H1 (cell line): ENCODE measurements around the gene ABCG1. TPM values are rescaled to one million over a fixed set of nuclear protein-coding genes. Genes with fewer than 3 reads are reported as not detected.
A peak's percentile ranks its signal among the peaks of the same experiment; 100 is the strongest.

Experiments used
- CTCF ChIA-PET: fragments of 300-600 bp; sonication (Branson Sonifier 250); formaldehyde crosslinking; loops from one replicate; lab custom pipeline; 2021; ENCODE audit not compliant: partially characterized antibody; lab: Charles Lee
- POLR2A ChIA-PET: fragments of 300-600 bp; sonication (Branson Sonifier 250); formaldehyde crosslinking; loops from one replicate; lab custom pipeline; 2021; ENCODE audit warnings: inconsistent platforms; ENCODE audit not compliant: partially characterized antibody; lab: Charles Lee
- DNase-seq, 2 experiments: peaks; one replicate each; pipeline versions ENCODE4 v3.0.0 to v3.0.0-alpha.2; 2010 to 2022; ENCODE audit warnings: low spot score in 2 of 2, low read depth in 1 of 2, mixed read lengths in 1 of 2
- FAIRE-seq: peaks from 2 replicates; lab custom pipeline; 2011; peaks lifted over from hg19 to GRCh38; lab: Jason Lieb, UNC
- H2AFZ ChIP-seq: 2 replicates; pipeline ENCODE4 v1.8.1; 2012; ENCODE audit warnings: low read length, inconsistent platforms
- H2AK5ac ChIP-seq: 2 replicates; pipeline ENCODE4 v1.6.1; 2013; ENCODE audit warnings: low read depth, low read length
- H2BK120ac ChIP-seq: replicated peaks from 2 replicates; pipeline ENCODE3; 2013; ENCODE audit warnings: low read depth, low read length, inconsistent platforms
- H2BK12ac ChIP-seq: 2 replicates; pipeline ENCODE4 v1.6.1; 2013; ENCODE audit warnings: low read depth, low read length
- H2BK15ac ChIP-seq: 2 replicates; pipeline ENCODE4 v1.6.1; 2013; ENCODE audit warnings: low read length
- H2BK20ac ChIP-seq: 2 replicates; pipeline ENCODE4 v1.6.1; 2013; ENCODE audit warnings: low read length
- H2BK5ac ChIP-seq: 2 replicates; pipeline ENCODE4 v1.6.1; 2013; ENCODE audit warnings: low read depth, low read length
- H3K14ac ChIP-seq: 2 replicates; pipeline ENCODE4 v1.6.1; 2013; ENCODE audit warnings: inconsistent platforms; ENCODE audit not compliant: insufficient read length
- H3K18ac ChIP-seq: 2 replicates; pipeline ENCODE4 v1.6.1; 2013; ENCODE audit warnings: low read length; ENCODE audit errors: extremely low read depth
- H3K23ac ChIP-seq: 2 replicates; pipeline ENCODE4 v1.6.1; 2013; ENCODE audit warnings: inconsistent platforms; ENCODE audit not compliant: insufficient read length
- H3K23me2 ChIP-seq: 2 replicates; pipeline ENCODE4 v1.6.1; 2013; ENCODE audit warnings: low read depth, low read length
- H3K27ac ChIP-seq: 2 replicates; pipeline ENCODE4 v1.6.1; 2011; ENCODE audit warnings: low read depth, low read length, inconsistent platforms
- H3K27me3 ChIP-seq, 4 experiments: replicated peaks in 1 of 4; 1 replicate in 1 of 4; 2 replicates in 3 of 4; pipeline versions ENCODE4 v1.6.1 to v1.8.1; 2011 to 2013; ENCODE audit warnings: low read length in 3 of 4, mild to moderate bottlenecking in 3 of 4, inconsistent platforms in 2 of 4, mixed read lengths in 2 of 4, moderate library complexity in 1 of 4; ENCODE audit not compliant: control insufficient read depth in 3 of 4, insufficient read depth in 3 of 4; ENCODE audit errors: extremely low read depth in 1 of 4
- H3K36me3 ChIP-seq, 4 experiments: 2 replicates each; pipeline versions ENCODE4 v1.6.1 to v1.8.1; 2011 to 2013; ENCODE audit warnings: mild to moderate bottlenecking in 4 of 4, low read length in 3 of 4, moderate library complexity in 2 of 4, control low read depth in 1 of 4, inconsistent platforms in 1 of 4; ENCODE audit not compliant: insufficient read depth in 4 of 4, control insufficient read depth in 2 of 4
- H3K4ac ChIP-seq: replicated peaks from 2 replicates; pipeline ENCODE3; 2013; ENCODE audit warnings: low read length, low read depth, mixed read lengths, inconsistent platforms; ENCODE audit not compliant: insufficient read length
- H3K4me1 ChIP-seq, 4 experiments: replicated peaks in 1 of 4; 1 replicate in 1 of 4; 2 replicates in 3 of 4; pipeline versions ENCODE4 v1.6.1 to v1.8.1; 2011 to 2013; ENCODE audit warnings: low read length in 3 of 4, inconsistent platforms in 2 of 4, mixed read lengths in 1 of 4; ENCODE audit not compliant: insufficient read depth in 4 of 4, control insufficient read depth in 3 of 4
- H3K4me2 ChIP-seq, 2 experiments: 2 replicates each; pipeline versions ENCODE4 v1.6.1 to v1.8.1; 2011 to 2013; ENCODE audit warnings: low read depth in 2 of 2, low read length in 2 of 2, control low read depth in 1 of 2, inconsistent platforms in 1 of 2, mild to moderate bottlenecking in 1 of 2; ENCODE audit not compliant: insufficient read depth in 1 of 2
- H3K4me3 ChIP-seq, 4 experiments: fragments of 200-600, 300-600 bp in 1 of 4; sonication (generic), shearing (Covaris generic), sonication (Bioruptor Twin) in 1 of 4; 2 replicates each; pipeline versions ENCODE4 v1.5.1 to v1.8.1; 2011 to 2016; ENCODE audit warnings: low read length in 4 of 4, low read depth in 3 of 4, control low read depth in 2 of 4, inconsistent platforms in 2 of 4, mild to moderate bottlenecking in 2 of 4, mixed read lengths in 1 of 4, moderate library complexity in 1 of 4; ENCODE audit not compliant: insufficient read depth in 2 of 4; ENCODE audit errors: extremely low read depth in 1 of 4
- H3K56ac ChIP-seq: replicated peaks from 2 replicates; pipeline ENCODE3; 2013; ENCODE audit warnings: low read depth, mild to moderate bottlenecking, mixed read lengths, low read length, inconsistent platforms; ENCODE audit not compliant: insufficient read length
- H3K79me1 ChIP-seq: 2 replicates; pipeline ENCODE4 v1.6.1; 2013; ENCODE audit warnings: low read depth, low read length, control low read depth
- H3K79me2 ChIP-seq, 2 experiments: 2 replicates each; pipeline versions ENCODE4 v1.6.1 to v1.8.1; 2012 to 2013; ENCODE audit warnings: low read length in 2 of 2, mild to moderate bottlenecking in 2 of 2, inconsistent platforms in 1 of 2; ENCODE audit not compliant: insufficient read depth in 2 of 2, control insufficient read depth in 1 of 2
- H3K9ac ChIP-seq, 4 experiments: replicated peaks in 1 of 4; 1 replicate in 1 of 4; 2 replicates in 3 of 4; pipeline versions ENCODE4 v1.6.1 to v1.8.1; 2011 to 2013; ENCODE audit warnings: low read depth in 3 of 4, low read length in 3 of 4, control low read depth in 2 of 4, mild to moderate bottlenecking in 2 of 4, moderate library complexity in 2 of 4, inconsistent platforms in 1 of 4; ENCODE audit errors: extremely low read depth in 1 of 4
- H3K9me3 ChIP-seq, 2 experiments: 2 replicates each; pipeline versions ENCODE4 v1.6.1 to v1.8.1; 2012 to 2013; ENCODE audit warnings: mild to moderate bottlenecking in 2 of 2, moderate library complexity in 2 of 2, control low read depth in 1 of 2, inconsistent platforms in 1 of 2, low read depth in 1 of 2, low read length in 1 of 2, mixed read lengths in 1 of 2; ENCODE audit not compliant: insufficient read depth in 2 of 2
- H4K20me1 ChIP-seq, 2 experiments: replicated peaks in 1 of 2; 2 replicates each; pipeline versions ENCODE3 to v1.8.1; 2011 to 2013; ENCODE audit warnings: inconsistent platforms in 2 of 2, low read length in 2 of 2, mild to moderate bottlenecking in 1 of 2; ENCODE audit not compliant: insufficient read depth in 2 of 2, control insufficient read depth in 1 of 2
- H4K5ac ChIP-seq: 2 replicates; pipeline ENCODE4 v1.6.1; 2013; ENCODE audit warnings: low read length, low read depth, mixed read lengths, inconsistent platforms; ENCODE audit not compliant: insufficient read length
- H4K8ac ChIP-seq: 2 replicates; pipeline ENCODE4 v1.8.0; 2013; ENCODE audit warnings: mild to moderate bottlenecking, moderate library complexity, low read length, inconsistent platforms; ENCODE audit not compliant: insufficient read depth; ENCODE audit errors: extremely low read depth
- H4K91ac ChIP-seq: replicated peaks from 2 replicates; pipeline ENCODE3; 2013; ENCODE audit warnings: low read length, mixed read lengths, inconsistent platforms; ENCODE audit not compliant: insufficient read length
- TAF1 ChIP-seq: IDR thresholded peaks from 2 replicates; pipeline ENCODE4 v1.6.1; 2011; ENCODE audit warnings: mild to moderate bottlenecking, low read depth, low read length
- WGBS, 2 experiments: shearing (Covaris generic) in 1 of 2; methylation state at CpG; one replicate each; pipeline versions ENCODE4 v1.1.6 to v1.1.7; 2013 to 2015; ENCODE audit warnings: low lambda C conversion rate in 2 of 2, mixed read lengths in 2 of 2, inconsistent platforms in 1 of 2, low coverage in 1 of 2, missing lambda C conversion rate in 1 of 2; ENCODE audit not compliant: insufficient replicate concordance in 2 of 2, insufficient coverage in 1 of 2, insufficient read length in 1 of 2; ENCODE audit errors: extremely low coverage in 1 of 2, missing lambda C conversion rate in 1 of 2; 5-methylcytosine and 5-hydroxymethylcytosine counted together
- polyA plus RNA-seq, 7 experiments: library from polyadenylated mRNA; depleted of rRNA in 3 of 7; stranded (reverse) in 5 of 7; unstranded in 2 of 7; fragments of >200 nt in 5 of 7; fragments of 200-250 nt in 2 of 7; gene quantifications; 1 replicate in 5 of 7; 2 replicates in 1 of 7; 4 replicates in 1 of 7; pipeline versions ENCODE4 v1.2.1 to v1.2.3, GENCODE V29; 2011 to 2013; ENCODE audit warnings: missing spikeins in 2 of 7, mixed read lengths in 2 of 7
- total RNA-seq: library from RNA; stranded (reverse); fragmentation: NEBNext Ultra II Directional; extraction: Animal tissue kit (Norgen Biotek cat#: 25700); gene quantifications from 2 replicates; pipeline ENCODE4 v1.2.1, GENCODE V29; 2021

ABCG1 gene
- total and polyA plus RNA-seq, 2 of the 8 experiments (the other 6 are each of a cell fraction or from before 2014, with no cell fraction given) = 2.1 to 4.0 TPM

DNA sequence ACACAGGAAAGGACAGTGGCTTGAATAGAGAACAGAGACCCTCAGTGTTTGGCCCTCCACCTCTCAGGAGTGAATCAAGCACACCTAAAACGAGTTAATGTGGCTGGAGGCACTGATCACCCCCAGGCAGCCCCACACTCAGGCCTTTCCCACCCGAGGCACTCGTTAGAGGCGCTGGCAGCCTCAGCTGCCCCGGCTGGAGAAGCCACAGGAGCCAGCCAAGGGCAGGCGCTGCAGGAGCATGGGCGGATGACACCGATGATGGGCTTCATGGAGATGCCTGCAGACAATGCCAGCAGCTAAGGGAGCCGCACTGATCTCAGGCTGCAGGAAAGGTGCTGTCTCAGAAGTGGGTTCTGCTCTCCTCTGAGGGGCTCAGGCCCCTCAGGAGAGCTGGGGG, 24.1 kb upstream of the ABCG1 start:
- Histone ChIP-seq H2BK12ac (no peak overlapping the region), H3K14ac (no peak overlapping the region), H4K91ac (no peak overlapping the region), H2BK120ac (no peak overlapping the region), H4K20me1 (no peaks in the 10 kb centered on the region), H3K9me3 (no peaks in the 10 kb centered on the region), H3K23ac (no peak overlapping the region), H4K5ac (no peak overlapping the region), H3K4ac (no peak overlapping the region), H3K56ac (no peak overlapping the region), H2AK5ac (no peak overlapping the region; the same call in 1 of the 2 replicates), H3K23me2 (no peaks in the 10 kb centered on the region), H3K9ac (no peak overlapping the region), H2BK15ac (0 out of 2 replicates have a peak overlapping the region, but pooled peaks have one; percentile 13), H3K27me3 (peaks cover 0 to 3% (median 1%) of the 10 kb centered on the region in 4 experiments; a peak in 2 of 7 replicates), H3K4me2 (no peak overlapping the region), H3K27ac (no peak overlapping the region), H2AFZ (no peak overlapping the region), H4K8ac (no peak overlapping the region), H2BK20ac (no peak overlapping the region), H3K18ac (no peak overlapping the region), H3K79me2 (no peaks in the 10 kb centered on the region), H3K4me1 (no peaks in the 10 kb centered on the region), H3K4me3 (no peak overlapping the region), H3K79me1 (no peaks in the 10 kb centered on the region), H2BK5ac (no peak overlapping the region), H3K36me3 (no peaks in the 10 kb centered on the region)
- ChIA-PET POLR2A (no interaction called here), CTCF (interaction anchor here (1.1 to 1.6 kb wide), 2 partner anchors 41 to 64 kb away, joined by 3 to 6 read pairs; no protein-coding TSS in a partner anchor)
- WGBS, 2 experiments = 89% methylated on average over 9 of the region's 9 CpGs; no CpG with 5 or more reads in 1 of the 2 experiments
- DNase-seq = no peak
- TF ChIP-seq TAF1 = no peak
- FAIRE-seq = no peak
